Heart left ventricle (tissue), 16 donors: ENCODE measurements around the gene DOCK2. TPM values are rescaled to one million over a fixed set of nuclear protein-coding genes. Genes with fewer than 3 reads are reported as not detected.

Experiments
- ATAC-seq, 4 donors: fragments of 200-7000 bp; cut with Tn5 transposase; one replicate each; pipeline ENCODE4 v1.9.1; 2020 to 2022; ENCODE audit warnings: moderate library complexity in 4 of 4, mild to moderate bottlenecking in 3 of 4, moderate number of reproducible peaks in 1 of 4
- DNase-seq, 5 donors: peaks; one replicate each; pipeline ENCODE4 v3.0.0-alpha.2; 2020
- H3K27ac ChIP-seq, 12 donors: fragments of 200-600 bp; sonication (generic) in 4 of 12; one replicate each; pipeline versions ENCODE4 v1.5.0 to v1.8.0; 2016 to 2022; ENCODE audit warnings: mild to moderate bottlenecking in 2 of 12
- H3K27me3 ChIP-seq, 9 donors: fragments of 200-600 bp; sonication (generic) in 2 of 9; one replicate each; pipeline versions ENCODE4 v1.5.1 to v1.8.0; 2016 to 2022; ENCODE audit warnings: mild to moderate bottlenecking in 3 of 9
- H3K36me3 ChIP-seq, 9 donors: fragments of 200-600 bp; sonication (generic) in 2 of 9; one replicate each; pipeline versions ENCODE4 v1.5.0 to v1.8.0; 2018 to 2022; ENCODE audit warnings: mild to moderate bottlenecking in 2 of 9
- H3K4me1 ChIP-seq, 12 donors: fragments of 200-600 bp; sonication (generic) in 4 of 12; one replicate each; pipeline versions ENCODE4 v1.5.0 to v1.8.0; 2016 to 2022; ENCODE audit warnings: mild to moderate bottlenecking in 3 of 12
- H3K4me3 ChIP-seq, 12 donors: fragments of 200-600 bp; sonication (generic) in 4 of 12; one replicate each; pipeline versions ENCODE4 v1.5.0 to v1.8.0; 2017 to 2022; ENCODE audit warnings: mild to moderate bottlenecking in 9 of 12, moderate library complexity in 4 of 12
- H3K9me3 ChIP-seq, 12 donors: fragments of 200-600 bp; sonication (generic) in 4 of 12; one replicate each; pipeline versions ENCODE4 v1.5.0 to v1.8.0; 2016 to 2022; ENCODE audit warnings: mild to moderate bottlenecking in 1 of 12
- CTCF ChIP-seq, 12 donors: fragments of 200-600 bp; sonication (generic) in 4 of 12; IDR thresholded peaks; one replicate each; pipeline versions ENCODE4 v1.5.0 to v1.8.0; 2018 to 2022; ENCODE audit warnings: antibody characterized with exemption in 12 of 12, mild to moderate bottlenecking in 5 of 12
- POLR2A ChIP-seq, 2 donors: fragments of 450-650 bp; IDR thresholded peaks; one replicate each; pipeline ENCODE4 v1.6.1; 2017; ENCODE audit warnings: antibody characterized with exemption in 2 of 2, mild to moderate bottlenecking in 2 of 2, moderate library complexity in 2 of 2
- WGBS, 4 donors: extraction: QIAGEN DNeasy Blood & Tissue Kit in 2 of 4; methylation state at CpG; one replicate each; pipeline versions ENCODE4 v1.1.5 to v1.1.7; 2013 to 2018; 5-methylcytosine and 5-hydroxymethylcytosine counted together
- intact Hi-C, 10 donors: fragments of 100-400 bp; cut with DNase I; formaldehyde crosslinking; loops; one replicate each; pipeline versions ENCODE4 v1.11.1 to v1.14.2; 2022
- polyA plus RNA-seq, 2 donors: library from polyadenylated mRNA; stranded (reverse); fragments of 200-250 nt; gene quantifications; one replicate each; pipeline ENCODE4 v1.2.3, GENCODE V29; 2013
- total RNA-seq, 9 donors: library from RNA; depleted of rRNA in 2 of 9; stranded (reverse); fragments of >200 nt in 2 of 9; fragmentation: NEBNext Ultra II Directional in 3 of 9; extraction: Animal tissue kit (Norgen Biotek cat#: 25700) in 3 of 9; gene quantifications; one replicate each; pipeline versions ENCODE4 v1.1.0 to v1.2.4, GENCODE V29; 2016 to 2023
- donor health status: ischemic (EF 13 %, LVEDD 7.1; RV severe dilation, severe dysfunction).
- donor health status: healthy with polysubstance abuse.
- donor health status: DM: no; HTN: yes; CAD: no.
- donor health status: DM: no; HTN: no; CAD: no.
- donor health status: ischemic (EF 25% LVEDD 6.9; RV normal size, moderate dysfunction).
- donor health status: ischemic (EF 25% LVEDD 5.7; RV mildly dilated, moderate dysfunction).
- donor health status: healthy.
- donor health status: DM: yes; HTN: yes; CAD: no.
- donor health status: ischemic (EF 35%, LVEDD 5.7; RV mildly dilated, moderate dysfunction).
- donor health status: nonischemic (EF 11% LVEDD 7.7; RV severe dilation, severe dysfunction).
- donor health status: DM: yes; HTN: yes; CAD: no.
- donor health status: PGD.
- donor health status: ischemic (EF 29% LVEDD 5.4; RV normal size, mild dysfunction).
- donor health status: nonischemic (EF 23%, LVEDD 6.1; RV moderate dilation, normal function).

Gene DOCK2
- total and polyA plus RNA-seq, 11 donors = 0.80 to 59.5 (median 4.6) TPM

- H3K36me3 ChIP-seq = peaks cover 3 to 99% (median 91%) of the 10 kb centered on the region in 9 donors
- no peak for TF ChIP-seq POLR2A (IDR thresholded peaks at IDR 0.05)
- no peak for TF ChIP-seq CTCF (IDR thresholded peaks at IDR 0.05)
- ATAC-seq (no peak), DNase-seq (no peak)
- WGBS, 4 donors = 80 to 89% (median 84%) methylated on average over 1 of the region's 1 CpG
- intact Hi-C loops = no loop called here
- H3K27me3 ChIP-seq = no peaks in the 10 kb centered on the region
- H3K4me3 ChIP-seq = no peak overlapping the region
- no peaks in the 10 kb centered on the region for H3K4me1 ChIP-seq
- no peak overlapping the region for H3K27ac ChIP-seq
- H3K9me3 ChIP-seq = no peaks in the 10 kb centered on the region
Observed at GRCh38 chr5:169595172-169595820, 41.8 kb upstream of the DOCK2 start.

GRCh38 chr5:169599451-169599850 lies 37.6 kb upstream of the DOCK2 start:
- H3K36me3 ChIP-seq = peaks cover 0 to 99% (median 77%) of the 10 kb centered on the region in 9 donors

GRCh38 chr5:169602535-169602934 lies 34.5 kb upstream of the DOCK2 start:
- Histone ChIP-seq H3K4me3 (no peak overlapping the region), H3K27me3 (no peaks in the 10 kb centered on the region), H3K27ac (no peak overlapping the region), H3K9me3 (no peaks in the 10 kb centered on the region), H3K4me1 (peaks cover 0 to 4% (median 0%) of the 10 kb centered on the region in 12 donors), H3K36me3 (peaks cover 0 to 69% (median 48%) of the 10 kb centered on the region in 9 donors)
- TF ChIP-seq POLR2A (IDR thresholded peaks at IDR 0.05) (no peak), CTCF (IDR thresholded peaks at IDR 0.05) (no peak)
- intact Hi-C loops = no loop called here
- ATAC-seq (no peak), DNase-seq (no peak)

More at GRCh38 chr5:169599451-169599850, 37.6 kb upstream of the DOCK2 start:
- ATAC-seq (no peak), DNase-seq (no peak)
- Histone ChIP-seq H3K9me3 (no peaks in the 10 kb centered on the region), H3K4me1 (no peaks in the 10 kb centered on the region), H3K27me3 (no peaks in the 10 kb centered on the region), H3K27ac (no peak overlapping the region), H3K4me3 (no peak overlapping the region)
- TF ChIP-seq CTCF (IDR thresholded peaks at IDR 0.05) (no peak), POLR2A (IDR thresholded peaks at IDR 0.05) (no peak)
- 78 to 87% (median 81%) methylated on average over 4 of the region's 4 CpGs for WGBS, 4 donors
- intact Hi-C loops = no loop called here

- intact Hi-C loops = no loop called here
- TF ChIP-seq POLR2A (IDR thresholded peaks at IDR 0.05) (no peak), CTCF (IDR thresholded peaks at IDR 0.05) (no peak)
- H3K4me3 ChIP-seq = no peak overlapping the region
- peaks cover 0 to 12% (median 0%) of the 10 kb centered on the region in 12 donors for H3K9me3 ChIP-seq
- no peak overlapping the region for H3K27ac ChIP-seq
- H3K4me1 ChIP-seq = peaks cover 0 to 4% (median 0%) of the 10 kb centered on the region in 12 donors
- H3K27me3 ChIP-seq = no peaks in the 10 kb centered on the region
- peaks cover 0 to 32% (median 16%) of the 10 kb centered on the region in 9 donors for H3K36me3 ChIP-seq
- ATAC-seq = no peak
- 92 to 96% (median 94%) methylated on average over 3 of the region's 3 CpGs for WGBS, 4 donors
- DNase-seq = no peak
Observed at GRCh38 chr5:169606279-169606678, 30.8 kb upstream of the DOCK2 start.
